ENCODE results near the gene SEL1L2.

SEL1L2 gene

DNA sequence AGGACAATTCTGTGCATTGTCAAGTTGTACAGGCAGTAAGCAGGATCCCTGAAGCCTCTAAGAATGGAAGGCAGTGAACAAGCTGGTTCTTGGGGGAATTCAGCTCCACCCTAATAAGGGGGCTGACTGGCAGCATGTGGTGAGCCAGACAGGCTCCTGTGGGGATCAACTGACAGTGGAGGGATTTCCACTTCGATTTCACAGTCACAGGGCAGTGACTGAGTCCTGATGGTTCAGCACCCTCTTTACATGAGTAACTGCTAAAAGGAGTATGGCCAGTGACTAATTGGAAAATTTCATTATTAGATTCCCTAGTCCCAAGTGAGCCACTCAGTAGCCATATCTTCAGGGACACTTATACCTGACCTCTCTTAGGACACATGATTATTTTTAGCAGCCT, 127.2 kb downstream of the SEL1L2 start:
- no peak for DNase-seq

DNA sequence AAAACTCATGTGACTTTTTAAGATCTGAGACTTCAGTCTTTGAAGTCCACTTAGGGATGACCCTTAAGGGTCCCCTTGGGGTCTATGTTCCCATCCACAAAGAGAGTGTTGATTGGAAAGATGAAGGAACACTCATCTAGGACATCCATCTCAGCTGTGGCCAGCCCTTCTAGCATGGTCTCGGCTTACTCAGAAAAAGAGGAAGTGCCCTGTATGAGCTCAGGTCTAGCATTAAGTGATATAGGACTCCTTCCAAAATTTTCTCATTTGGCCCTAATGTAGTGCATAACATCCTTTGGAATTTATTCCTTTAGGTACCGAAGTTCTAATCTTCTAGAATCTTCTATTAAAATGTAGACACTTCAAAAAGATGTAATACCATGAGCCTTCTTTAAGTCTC, 128.2 kb downstream of the SEL1L2 start:
- DNase-seq = no peak

DNA sequence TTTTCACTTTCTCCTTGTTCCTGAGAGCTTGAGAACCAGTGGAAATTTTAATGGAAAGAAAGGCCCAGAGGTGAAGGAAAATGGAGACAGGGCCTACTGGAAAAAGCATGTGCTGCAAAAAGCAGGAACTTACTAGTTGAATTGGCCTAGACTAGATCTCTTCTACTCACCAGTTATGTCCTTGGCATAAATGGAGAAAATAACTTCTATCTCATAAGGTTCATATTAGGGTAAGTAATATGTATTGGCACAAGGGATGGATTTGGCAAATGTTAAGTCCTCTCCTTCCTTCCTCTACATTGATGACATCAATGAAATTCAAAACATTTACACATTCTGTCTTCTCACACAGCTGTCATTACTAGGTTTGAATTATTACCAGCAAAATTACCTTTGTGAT, 131.5 kb downstream of the SEL1L2 start:
- DNase-seq = no peak

DNA sequence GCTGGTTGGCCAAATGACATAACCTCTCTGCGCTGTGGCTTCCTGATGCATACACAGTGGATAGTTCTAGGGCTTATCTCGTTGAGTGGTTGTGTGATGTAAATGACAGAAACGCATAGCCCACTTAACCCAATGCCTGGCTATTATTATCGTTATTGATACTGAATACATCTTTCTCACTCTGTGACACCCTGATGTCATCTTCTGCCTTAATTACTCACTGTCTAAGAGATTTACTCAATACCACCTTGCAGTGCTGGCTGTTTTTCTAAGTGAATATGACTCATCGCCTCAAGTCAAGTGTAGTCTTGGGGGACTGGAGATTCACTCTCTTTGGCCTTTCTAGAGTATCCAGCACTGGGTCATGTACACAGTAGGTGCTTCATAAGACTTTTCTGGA, 132.0 kb downstream of the SEL1L2 start:
- no peak for DNase-seq

DNA sequence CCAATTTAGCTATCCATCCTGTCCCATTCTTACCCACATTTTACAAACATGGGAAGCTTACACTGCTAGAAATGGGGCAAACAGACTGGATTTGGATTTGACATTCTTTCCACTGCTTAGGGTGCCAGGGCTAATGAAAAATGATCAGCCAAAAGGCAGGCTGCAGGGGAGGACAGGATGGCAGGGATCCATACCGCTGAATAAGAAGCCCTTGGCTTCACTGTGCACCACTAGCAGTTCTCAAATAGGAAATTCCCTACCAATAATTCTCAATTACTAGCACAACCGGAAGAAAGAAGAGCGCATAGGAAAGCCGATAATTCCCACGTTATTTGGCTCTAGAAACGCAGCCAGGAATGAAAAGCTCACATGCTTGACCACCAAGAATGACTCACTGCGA, 132.5 kb downstream of the SEL1L2 start:
- DNase-seq = no peak

DNA sequence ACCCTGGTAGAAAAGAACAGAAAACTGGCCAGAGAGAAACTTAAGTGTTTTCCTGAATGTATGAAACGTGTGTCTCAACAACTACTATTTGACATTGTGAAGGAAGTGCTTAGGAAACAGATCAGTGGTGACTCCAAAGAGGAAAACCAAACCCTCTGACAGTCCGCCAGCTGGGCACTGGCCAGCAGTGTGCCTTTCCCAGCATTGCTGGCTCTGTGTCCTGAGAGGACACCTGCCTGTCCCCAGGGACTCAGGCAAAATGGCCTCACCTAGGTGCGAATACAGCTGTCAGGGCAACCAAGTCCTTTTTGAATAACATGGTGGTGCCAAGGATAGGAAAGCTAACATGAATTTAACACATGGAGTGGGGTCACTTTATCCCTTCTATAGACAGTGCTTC, 133.1 kb downstream of the SEL1L2 start:
- DNase-seq = no peak

DNA sequence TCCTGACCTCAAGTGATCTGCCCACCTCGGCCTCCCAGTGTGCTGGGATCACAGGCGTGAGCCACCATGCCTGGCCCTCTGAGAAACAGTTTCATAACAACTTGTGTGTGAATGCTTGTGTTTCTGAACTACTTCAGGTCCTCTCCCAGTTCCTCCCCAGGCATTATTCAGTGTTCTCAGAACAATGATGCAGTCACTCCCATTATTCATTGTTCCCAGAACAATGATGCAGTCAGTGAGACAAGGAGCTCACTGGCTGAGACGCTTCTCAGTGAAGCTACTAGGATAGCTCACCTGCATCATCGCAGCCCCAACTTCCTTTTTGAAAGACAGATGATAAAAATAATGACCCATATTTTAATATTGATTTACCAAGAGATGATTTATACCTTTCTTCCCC, 134.1 kb downstream of the SEL1L2 start:
- no peak for DNase-seq

DNA sequence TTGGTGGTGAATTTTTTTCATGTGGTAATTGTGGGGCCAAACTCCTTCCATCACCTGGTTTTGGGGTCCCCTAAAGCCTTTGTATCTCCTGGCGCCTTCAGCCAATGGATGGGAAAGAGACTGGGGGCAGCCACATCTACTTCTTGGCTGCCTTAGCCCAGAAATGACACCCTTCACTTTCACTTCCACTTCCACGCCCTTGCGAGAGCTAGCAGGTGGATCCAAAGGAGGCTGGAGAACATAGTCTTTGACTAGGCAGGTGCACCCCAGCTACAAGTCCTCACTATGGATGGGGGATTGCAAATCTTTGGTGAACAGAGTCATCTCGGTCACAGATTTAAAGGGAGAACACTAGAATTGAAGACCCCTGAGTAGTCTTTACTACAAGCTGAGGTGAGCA, 134.8 kb downstream of the SEL1L2 start:
- DNase-seq = no peak

DNA sequence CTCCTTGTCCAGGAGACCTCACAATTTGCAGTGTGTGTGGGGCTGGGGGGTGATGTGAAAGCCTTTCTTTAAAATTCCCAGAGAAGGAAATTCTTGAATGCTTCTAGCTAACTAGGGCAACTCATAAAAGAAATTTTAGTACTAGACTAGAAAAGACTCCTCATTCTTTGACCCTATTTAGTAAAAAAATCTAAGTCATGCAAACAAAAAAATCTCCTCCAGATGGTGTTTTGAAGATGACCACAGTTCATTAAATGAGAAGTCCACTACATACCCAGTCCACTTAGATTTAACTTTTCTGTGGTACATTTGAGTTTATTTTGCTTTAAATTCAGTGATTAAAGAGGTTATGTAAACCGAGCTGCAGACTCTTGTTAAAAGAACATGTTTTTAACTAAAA, 138.1 kb downstream of the SEL1L2 start:
- no peak for DNase-seq

DNA sequence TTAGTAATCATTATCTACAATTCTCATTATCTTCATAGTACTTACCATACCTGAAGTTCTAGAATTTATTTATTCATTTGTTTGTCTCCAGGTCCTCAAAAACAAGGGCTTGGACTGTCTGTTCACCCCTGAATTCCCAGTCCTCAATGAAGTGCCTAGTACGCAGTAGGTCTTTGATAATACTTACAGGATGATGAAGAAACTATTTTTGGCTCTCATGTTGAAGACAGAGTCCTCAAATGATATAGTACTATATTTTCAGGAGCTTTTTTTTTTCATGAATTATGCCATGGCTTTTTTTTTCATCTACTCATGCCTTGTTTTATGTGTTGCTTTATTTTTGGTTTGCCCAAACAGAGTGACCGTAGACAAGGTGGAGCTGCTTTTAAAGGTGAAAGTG, 139.1 kb downstream of the SEL1L2 start:
- DNase-seq = no peak

DNA sequence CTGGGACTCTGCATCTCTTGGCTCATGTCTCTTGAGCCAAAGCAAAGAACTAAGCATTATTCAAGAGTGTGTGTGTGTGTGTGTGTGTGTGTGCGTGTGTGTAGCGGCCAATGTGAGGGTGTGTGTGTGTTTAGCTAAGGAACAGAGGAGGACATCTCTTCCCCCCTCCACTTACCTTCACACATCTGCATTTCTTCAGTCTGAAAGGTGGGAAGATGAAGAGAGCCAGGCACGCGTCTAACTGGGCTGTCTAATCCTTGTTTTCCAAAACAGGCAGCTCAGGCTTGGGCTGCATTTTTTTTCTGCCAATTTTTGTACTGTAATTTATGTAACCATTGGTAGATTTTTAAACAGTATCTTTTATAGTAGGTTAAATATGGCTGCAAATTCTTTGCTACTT, 146.1 kb downstream of the SEL1L2 start:
- no peak for DNase-seq

DNA sequence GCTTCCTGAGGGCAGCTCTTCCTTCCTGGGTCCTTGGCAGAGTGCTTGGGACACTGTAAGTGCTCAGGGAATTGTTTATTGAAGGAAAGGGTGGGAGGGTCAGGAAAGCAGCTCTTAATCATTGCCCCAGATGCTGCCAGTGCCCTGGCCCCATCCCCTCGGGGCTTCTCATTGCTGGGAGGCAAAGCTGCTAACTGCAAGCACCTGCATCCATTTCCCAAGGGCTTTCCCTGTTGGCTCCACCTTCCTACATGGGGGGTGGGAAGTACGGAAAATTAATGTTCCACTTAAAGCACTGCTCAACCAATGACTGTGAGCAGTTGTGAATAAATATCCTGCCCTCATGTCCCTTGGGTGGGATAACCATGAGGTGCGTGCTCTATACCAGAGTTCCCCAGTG, 149.2 kb downstream of the SEL1L2 start:
- no peak for DNase-seq

DNA sequence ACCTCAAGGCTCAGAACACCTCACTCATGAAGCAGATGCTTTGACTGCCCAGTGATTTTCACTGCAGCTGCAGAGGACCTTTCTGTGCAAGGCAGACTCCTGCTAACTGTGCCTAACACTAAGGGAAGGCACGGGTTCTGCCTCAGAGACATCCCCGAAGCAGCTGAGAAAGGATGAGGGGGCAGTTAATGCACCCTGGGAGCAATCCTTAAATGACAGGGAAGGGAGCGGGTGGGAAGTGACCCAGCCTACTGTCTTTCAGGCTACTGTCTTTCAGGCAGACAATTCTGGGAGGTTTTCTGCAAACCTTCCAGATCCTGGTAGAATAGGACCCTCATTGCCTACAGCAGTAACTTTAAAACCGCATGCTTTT, 150.3 kb downstream of the SEL1L2 start:
- DNase-seq = no peak

DNA sequence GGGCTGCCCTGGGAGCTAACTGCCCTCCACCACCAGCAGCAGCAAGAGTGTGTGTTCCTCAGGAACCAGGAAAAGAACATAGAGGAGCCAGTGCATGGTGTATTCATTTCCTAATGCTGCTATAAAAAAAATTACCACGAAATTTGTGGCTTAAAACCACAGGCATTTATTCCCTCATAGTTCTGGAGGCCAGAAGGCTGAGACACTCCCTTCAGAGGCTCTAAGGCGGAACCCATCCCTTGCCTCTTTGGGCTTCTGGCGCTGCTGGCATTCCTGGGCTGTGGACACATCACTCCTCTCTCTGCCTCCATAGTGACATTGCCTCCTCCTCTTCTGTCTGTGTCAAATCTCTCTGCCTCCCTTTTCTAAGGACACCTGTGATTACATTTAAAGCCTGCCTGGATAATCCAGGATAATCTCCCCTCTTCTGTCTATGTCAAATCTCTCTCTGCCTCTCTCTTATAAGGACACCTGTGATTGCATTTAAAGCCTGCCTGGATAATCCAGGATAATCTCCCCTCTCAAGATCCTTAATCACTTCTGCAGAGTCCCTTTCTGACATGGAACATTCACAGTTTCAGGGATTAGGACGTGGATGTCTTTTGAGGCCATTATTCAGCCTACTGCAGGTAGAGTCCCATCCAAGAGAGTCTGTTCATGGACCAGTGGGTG, 150.9 kb downstream of the SEL1L2 start:
- DNase-seq = no peak

DNA sequence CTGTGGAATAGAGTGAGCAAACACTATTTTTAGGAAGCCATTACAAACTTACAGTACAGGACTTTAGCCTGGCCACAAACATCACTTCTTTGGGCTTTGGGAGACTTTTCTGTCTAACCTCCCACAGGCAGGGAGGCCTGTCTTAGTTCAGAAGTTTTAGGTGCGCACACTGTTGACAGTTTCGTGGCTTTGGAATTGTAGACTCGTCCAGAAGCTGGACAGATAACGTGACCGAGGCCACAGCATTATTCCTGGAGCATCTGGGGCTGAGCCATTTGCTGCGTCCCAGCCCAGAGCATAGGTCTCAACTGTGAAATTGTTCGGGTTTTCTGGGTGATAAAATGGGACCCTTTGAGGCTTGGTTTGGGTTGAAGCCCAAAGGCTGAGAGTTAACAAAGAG, 151.8 kb downstream of the SEL1L2 start:
- DNase-seq = no peak

DNA sequence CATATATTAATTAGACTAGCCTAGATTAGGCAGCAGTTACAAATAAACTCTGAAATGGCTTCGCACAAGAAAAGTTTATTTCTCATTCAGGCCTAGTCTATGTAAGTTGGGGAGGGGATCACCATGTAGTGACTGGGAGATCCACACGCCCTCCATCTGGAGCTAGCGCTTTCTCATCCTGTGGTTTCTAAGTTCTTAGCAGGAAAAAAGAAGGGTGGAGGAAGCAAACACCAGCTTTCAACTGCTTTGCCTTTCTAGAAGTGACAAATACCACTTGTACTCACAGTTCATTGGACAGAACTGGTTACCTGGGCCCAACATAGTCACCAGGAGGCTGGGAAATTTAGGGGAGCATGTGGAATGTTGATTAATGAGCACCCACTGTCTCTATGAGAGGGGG, 158.9 kb downstream of the SEL1L2 start:
- DNase-seq = no peak

DNA sequence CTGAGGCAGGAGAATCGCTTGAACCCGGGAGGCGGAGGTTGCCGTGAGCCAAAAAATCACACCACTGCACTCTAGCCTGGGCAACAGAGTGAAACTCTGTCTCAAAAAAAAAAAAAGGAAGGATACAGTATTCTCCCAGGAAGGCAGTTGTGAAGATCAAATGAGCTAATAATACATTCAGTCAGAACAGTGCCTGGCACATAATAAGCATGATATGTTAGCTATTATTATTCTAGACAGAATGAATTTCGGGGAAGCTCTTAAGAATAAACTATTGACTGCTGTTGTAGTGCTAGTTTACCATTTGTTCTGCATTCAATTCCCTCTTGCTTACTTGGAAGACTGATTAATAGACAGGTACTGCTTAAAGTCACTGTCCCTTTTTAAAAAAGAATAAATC, 164.9 kb downstream of the SEL1L2 start:
- DNase-seq = no peak

DNA sequence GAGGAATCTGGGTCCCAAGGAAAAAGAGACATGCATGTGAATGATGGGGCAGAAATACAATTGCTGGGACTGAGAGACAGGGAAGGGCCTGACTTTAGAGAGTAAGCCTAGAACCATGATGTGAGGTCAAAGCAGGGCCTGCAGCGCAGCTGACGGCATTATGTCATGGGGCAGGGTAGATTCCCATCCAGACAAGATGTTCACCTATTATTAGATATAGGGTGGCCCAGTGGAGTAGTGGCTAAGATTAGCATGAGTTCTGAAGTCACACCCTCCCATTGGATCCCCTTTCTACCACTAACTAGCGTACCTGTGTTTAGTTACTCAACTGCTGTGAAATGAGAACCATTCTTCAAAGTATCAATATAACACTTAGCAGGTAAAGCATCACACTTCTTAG, 166.0 kb downstream of the SEL1L2 start:
- no peak for DNase-seq

DNA sequence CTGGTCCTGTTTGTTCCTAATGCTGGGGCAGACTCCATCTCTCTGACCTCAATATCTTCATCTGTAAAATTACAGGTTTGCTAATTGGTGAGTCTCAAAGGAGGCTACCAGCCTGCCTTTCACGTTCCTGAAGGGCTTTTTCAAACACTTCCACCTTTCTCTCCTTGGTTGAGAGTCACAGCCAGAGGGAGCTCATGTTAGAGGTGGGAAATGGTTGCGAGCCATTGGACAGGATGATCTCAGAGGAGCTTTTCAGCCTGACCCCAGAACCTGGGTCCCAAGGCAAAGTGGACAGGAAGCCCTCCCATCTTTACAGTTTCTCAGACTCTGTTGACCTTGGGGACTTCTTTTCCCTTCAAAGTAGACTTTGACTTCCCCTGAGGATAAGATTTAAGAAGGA, 168.0 kb downstream of the SEL1L2 start:
- no peak for DNase-seq

DNA sequence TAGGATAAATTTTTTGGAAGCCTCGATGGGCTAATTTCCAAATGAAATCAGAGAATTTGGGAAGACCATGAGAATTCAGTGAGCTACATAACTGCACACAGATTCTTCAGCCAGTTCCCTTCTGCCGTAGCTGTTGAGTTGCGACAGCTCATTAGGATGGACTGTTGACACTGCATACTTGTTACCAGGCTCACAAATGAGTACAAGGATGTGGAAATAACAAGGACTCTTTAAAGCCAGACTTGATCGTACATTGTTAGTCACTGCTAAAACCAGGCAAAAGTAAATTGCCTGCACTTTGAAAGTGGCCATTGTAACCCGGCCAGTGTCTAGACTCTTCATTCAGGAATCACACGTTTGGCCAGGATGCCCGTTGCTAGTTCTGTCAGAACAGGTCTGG, 168.5 kb downstream of the SEL1L2 start:
- no peak for DNase-seq

DNA sequence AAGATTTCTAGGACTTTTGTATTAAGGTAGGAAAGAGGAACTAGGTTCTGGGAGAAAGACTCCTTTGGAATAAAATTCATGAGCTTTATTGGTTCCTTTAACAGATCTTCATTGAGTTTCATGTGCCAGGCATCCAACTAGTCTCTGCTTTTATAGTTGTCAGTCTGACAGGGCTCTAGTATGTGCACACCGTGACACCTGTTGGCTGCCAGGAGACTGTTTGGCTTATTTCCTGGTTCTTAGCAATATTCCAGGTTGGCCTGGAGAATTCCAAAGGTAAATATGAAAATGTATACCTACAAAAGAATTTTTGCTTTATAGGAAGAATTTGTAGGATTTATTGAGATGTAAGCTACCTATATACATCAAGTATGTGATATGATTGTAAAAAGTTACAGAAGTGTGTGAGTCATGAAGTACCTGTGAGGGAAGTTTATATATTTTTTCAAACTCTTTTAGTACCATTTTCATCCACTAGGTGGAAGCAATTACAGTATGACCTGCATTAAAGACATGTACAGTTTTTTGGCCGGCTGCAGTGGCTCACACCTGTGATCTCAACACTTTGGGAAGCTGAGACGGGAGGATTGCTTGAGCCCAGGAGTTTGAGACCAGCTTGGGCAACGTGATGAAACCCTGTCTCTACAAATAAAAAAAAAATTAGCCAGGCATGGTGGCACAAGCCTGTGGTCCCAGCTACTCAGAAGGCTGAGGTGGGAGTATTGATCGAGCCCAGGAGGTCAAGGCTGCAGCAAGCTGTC, 170.3 kb downstream of the SEL1L2 start:
- no peak for DNase-seq

DNA sequence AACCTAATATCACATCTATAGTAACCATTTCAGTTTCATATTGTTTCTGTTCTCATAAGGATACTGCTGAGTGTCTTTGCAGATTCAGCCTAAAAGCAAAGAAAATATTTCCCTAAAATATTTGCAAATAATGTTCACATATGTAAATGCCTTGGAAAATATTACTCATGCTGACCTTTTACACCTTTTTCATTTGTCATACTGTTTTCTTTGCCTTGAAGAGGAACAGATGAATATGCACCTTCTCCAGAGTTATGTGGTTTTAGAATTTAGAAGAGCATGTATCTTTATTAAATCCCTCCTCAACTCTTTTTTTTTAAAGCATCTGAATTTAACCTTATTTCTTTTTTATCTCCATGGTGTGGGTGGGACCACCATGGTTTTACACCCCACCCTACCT, 173.1 kb downstream of the SEL1L2 start:
- no peak for DNase-seq

DNA sequence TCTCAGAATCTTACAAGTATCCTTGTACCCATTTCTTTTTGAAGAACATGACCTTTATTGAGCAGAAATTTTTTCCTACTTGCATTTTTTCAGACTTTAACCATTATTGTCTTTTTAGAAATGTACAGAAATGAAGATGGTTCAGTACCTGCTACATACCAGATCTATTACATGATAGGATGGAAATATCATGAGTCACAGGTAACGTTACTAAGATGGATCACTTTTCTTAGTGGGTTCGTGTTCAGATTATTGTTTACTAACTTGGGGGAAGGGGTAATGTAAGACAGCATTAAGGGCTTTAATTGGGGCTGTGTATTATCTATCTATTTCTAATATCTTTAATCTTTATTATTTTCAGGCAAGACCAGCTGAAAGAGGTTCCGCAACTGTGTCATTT, 173.7 kb downstream of the SEL1L2 start:
- no peak for DNase-seq

DNA sequence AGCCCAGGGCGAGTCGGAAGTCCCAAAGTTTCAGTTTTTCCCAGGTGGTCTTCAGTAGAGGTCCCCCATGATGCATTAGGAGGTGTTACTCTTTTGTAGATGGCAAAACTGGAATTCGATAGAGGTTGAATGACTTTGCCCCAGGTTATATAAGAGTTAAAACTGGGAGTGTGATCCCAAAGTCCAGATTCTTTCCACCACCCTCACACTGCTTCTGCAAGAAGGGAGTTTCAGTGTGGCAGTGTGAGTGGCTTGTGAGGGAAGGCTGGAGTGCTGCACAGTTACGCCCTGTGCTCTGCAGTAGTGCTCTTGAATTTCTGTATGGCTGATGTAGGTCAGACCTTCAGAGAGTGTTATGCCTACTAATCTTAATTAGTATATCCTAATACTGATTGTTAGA, 175.7 kb downstream of the SEL1L2 start:
- no peak for DNase-seq

DNA sequence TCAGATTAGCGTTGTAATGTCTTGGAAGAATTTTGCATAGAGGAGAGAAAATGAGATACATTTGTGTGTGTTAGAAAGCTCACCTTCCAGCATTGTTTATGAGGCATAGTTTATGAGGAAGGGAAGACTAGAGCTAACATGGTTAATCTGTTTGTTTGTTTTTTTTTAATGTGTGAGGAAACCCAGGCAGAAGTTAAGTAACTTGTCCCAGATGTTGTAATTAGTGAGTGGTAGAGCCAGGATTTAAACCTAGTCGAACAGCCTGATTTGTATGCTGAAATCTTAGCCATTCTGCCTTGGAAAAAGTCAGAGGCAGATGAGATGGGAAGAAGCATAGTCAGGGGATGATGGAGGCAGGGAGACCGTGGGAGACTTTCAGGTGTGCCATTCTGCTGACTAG, 176.5 kb downstream of the SEL1L2 start:
- no peak for DNase-seq

Measured in stimulated activated CD4-positive, alpha-beta T cell treated with anti-CD3 and anti-CD28 coated beads, Interleukin-12 subunit alpha, Interleukin-12 subunit beta, amount 100 ng/mL, for 4 hours (primary cell).